A673 (cell line): ENCODE measurements around the gene ADI1. TPM values are rescaled to one million over a fixed set of nuclear protein-coding genes. Genes with fewer than 3 reads are reported as not detected.

ENCODE experiments used
- BruUV-seq: library from RNA; stranded (reverse); fragments of 400-500 nt; replicated peaks from 2 replicates; lab custom pipeline; 2021; lab: Mats Ljungman, UMichigan
- CTCF ChIA-PET: fragments of 300-600 bp; sonication (Branson Sonifier 250); formaldehyde crosslinking; loops from one replicate; lab custom pipeline; 2022; ENCODE audit warnings: antibody characterized with exemption; lab: Charles Lee
- POLR2A ChIA-PET: fragments of 300-600 bp; sonication (Branson Sonifier 250); formaldehyde crosslinking; loops from one replicate; lab custom pipeline; 2022; ENCODE audit warnings: antibody characterized with exemption; ENCODE audit not compliant: low non-redundant PET; lab: Charles Lee
- DNase-seq: peaks from one replicate; pipeline ENCODE4 v3.0.0-alpha.2; 2015; ENCODE audit warnings: low spot score
- H3K27ac ChIP-seq: fragments of 200-600 bp; sonication (generic); 2 replicates; pipeline ENCODE4 v1.5.1; 2016; ENCODE audit warnings: mixed run types, low read depth, mild to moderate bottlenecking, mixed read lengths, antibody characterized with exemption, low read length; ENCODE audit not compliant: poor library complexity, severe bottlenecking
- H3K27me3 ChIP-seq: fragments of 200-600 bp; sonication (generic); replicated peaks from 2 replicates; pipeline ENCODE4 v1.6.1; 2017; ENCODE audit warnings: mixed run types, low read depth, mild to moderate bottlenecking, mixed read lengths, antibody characterized with exemption, low read length; ENCODE audit not compliant: insufficient read depth, poor library complexity
- H3K36me3 ChIP-seq: fragments of 200-600 bp; sonication (generic); 2 replicates; pipeline ENCODE4 v1.6.1; 2016; ENCODE audit warnings: mixed run types, mild to moderate bottlenecking, mixed read lengths, antibody characterized with exemption, low read length; ENCODE audit not compliant: insufficient read depth, poor library complexity, severe bottlenecking
- H3K4me1 ChIP-seq: fragments of 200-600 bp; sonication (generic); 2 replicates; pipeline ENCODE4 v1.6.1; 2017; ENCODE audit warnings: mixed run types, mild to moderate bottlenecking, mixed read lengths, antibody characterized with exemption, low read length; ENCODE audit not compliant: insufficient read depth, poor library complexity, severe bottlenecking
- H3K4me3 ChIP-seq: fragments of 200-600 bp; sonication (generic); 2 replicates; pipeline ENCODE4 v1.5.1; 2016; ENCODE audit warnings: low read depth, mixed run types, mild to moderate bottlenecking, mixed read lengths, low read length; ENCODE audit not compliant: poor library complexity, severe bottlenecking
- H3K9me3 ChIP-seq: fragments of 200-600 bp; sonication (generic); 2 replicates; pipeline ENCODE4 v1.6.1; 2016; ENCODE audit warnings: mixed run types, low read depth, mild to moderate bottlenecking, mixed read lengths, antibody characterized with exemption, low read length; ENCODE audit not compliant: poor library complexity, severe bottlenecking
- EZH2 ChIP-seq: fragments of 200-600 bp; sonication (generic); IDR thresholded peaks from 2 replicates; pipeline ENCODE4 v1.6.1; 2017; ENCODE audit warnings: borderline replicate concordance, low read depth, mild to moderate bottlenecking, mixed read lengths, antibody characterized with exemption, low read length; ENCODE audit not compliant: poor library complexity, severe bottlenecking
- intact Hi-C: fragments of 100-400 bp; cut with micrococcal nuclease; formaldehyde crosslinking; loops from one replicate; pipeline ENCODE4 v1.10.0; 2022; ENCODE audit not compliant: unreplicated experiment
- total RNA-seq: library from RNA; stranded (reverse); gene quantifications from 2 replicates; pipeline ENCODE4 v1.2.3, GENCODE V29; 2021
- TF ChIP-seq, protein P1 (sequence below): fragments of 300-800, 200-600 bp; sonication (generic); conservative IDR thresholded peaks from 2 replicates; pipeline ENCODE4 v1.5.1; 2017; ENCODE audit warnings: low read depth, mild to moderate bottlenecking, antibody characterized with exemption, low read length, moderate library complexity, mixed read lengths

Gene ADI1
- total RNA-seq, 1 experiment from 2014 or later = 68.3 TPM

DNA sequence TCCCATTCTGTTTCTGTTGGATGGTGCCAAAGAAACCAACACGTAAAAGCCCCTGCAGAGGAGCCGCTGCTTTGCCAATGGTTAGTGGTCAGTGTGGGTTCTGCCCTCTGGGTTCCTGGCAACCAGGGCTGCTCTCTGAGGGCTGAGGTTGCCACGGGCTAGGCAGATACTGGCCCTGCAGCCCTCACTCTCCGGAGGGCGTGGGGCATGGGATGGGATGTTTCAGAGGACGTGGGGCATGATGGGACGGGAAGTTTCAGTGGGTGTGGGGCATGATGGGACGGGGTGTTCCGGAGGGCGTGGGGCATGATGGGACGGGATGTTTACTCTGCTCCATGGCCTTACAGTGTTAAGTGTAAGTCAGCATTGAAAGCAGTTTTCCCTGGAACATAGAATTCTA, 34.2 kb downstream of the ADI1 start:
- ChIA-PET POLR2A (no interaction called here), CTCF (no interaction called here)
- Histone ChIP-seq H3K36me3 (no peaks in the 10 kb centered on the region), H3K27ac (no peak overlapping the region), H3K4me1 (no peaks in the 10 kb centered on the region), H3K9me3 (no peaks in the 10 kb centered on the region), H3K4me3 (no peak overlapping the region), H3K27me3 (no peaks in the 10 kb centered on the region)
- intact Hi-C loops = no loop called here
- DNase-seq = no peak
- no TSS peak for BruUV-seq
- TF ChIP-seq, protein P1, sequence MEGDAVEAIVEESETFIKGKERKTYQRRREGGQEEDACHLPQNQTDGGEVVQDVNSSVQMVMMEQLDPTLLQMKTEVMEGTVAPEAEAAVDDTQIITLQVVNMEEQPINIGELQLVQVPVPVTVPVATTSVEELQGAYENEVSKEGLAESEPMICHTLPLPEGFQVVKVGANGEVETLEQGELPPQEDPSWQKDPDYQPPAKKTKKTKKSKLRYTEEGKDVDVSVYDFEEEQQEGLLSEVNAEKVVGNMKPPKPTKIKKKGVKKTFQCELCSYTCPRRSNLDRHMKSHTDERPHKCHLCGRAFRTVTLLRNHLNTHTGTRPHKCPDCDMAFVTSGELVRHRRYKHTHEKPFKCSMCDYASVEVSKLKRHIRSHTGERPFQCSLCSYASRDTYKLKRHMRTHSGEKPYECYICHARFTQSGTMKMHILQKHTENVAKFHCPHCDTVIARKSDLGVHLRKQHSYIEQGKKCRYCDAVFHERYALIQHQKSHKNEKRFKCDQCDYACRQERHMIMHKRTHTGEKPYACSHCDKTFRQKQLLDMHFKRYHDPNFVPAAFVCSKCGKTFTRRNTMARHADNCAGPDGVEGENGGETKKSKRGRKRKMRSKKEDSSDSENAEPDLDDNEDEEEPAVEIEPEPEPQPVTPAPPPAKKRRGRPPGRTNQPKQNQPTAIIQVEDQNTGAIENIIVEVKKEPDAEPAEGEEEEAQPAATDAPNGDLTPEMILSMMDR = no peak
- TF ChIP-seq EZH2 = no peak

- POLR2A ChIA-PET = interaction anchor here (0.7 kb wide), 1 partner anchor 30 kb away, joined by 3 read pairs; no protein-coding TSS in a partner anchor
- intact Hi-C loops = no loop called here
These were observed 35.1 kb downstream of the ADI1 start for GRCh38 chr2:3483986-3484960.

DNA sequence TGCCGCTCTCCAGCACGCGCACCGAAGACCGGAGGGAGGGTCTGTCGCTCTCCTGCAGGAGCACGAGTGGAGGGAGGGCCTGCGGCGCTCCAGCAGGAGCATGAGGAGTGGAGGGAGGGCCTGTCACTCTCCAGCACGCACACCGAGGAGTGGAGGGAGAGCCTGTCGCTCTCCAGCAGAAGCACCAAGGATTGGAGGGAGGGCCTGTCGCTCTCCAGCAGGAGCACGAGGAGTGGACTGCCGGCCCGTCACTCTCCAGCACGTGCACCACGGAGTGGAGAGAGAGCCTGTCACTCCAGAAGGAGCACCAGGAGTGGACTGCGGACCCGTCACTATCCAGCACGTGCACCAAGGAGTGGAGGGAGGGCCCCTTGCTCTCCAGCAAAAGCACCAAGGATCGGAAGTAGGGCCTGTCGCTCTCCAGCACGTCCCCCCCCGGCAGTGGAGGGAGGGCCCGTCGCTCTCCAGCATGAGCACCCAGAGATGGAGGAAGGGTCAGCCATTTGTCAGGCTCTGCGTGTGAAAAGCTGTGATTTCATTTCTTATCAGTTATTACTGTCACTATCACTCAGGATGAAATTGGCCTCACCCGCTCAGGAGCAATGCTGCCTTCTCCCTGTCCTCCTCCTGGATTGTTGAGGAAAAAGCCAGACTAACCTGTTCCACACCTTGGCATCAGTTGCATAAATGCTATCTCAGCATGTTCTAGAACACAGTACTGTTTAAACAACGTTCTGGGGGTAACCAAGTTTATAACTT, 35.9 kb downstream of the ADI1 start:
- no peaks in the 10 kb centered on the region for H3K4me1 ChIP-seq
- no peak overlapping the region for H3K4me3 ChIP-seq
- CTCF ChIA-PET = no interaction called here
- intact Hi-C loops = no loop called here
- no peaks in the 10 kb centered on the region for H3K27me3 ChIP-seq
- no peak for TF ChIP-seq EZH2
- TF ChIP-seq, protein P1 = no peak
- POLR2A ChIA-PET = interaction anchor here (0.7 kb wide), 1 partner anchor 31 kb away, joined by 3 read pairs; no protein-coding TSS in a partner anchor
- no peaks in the 10 kb centered on the region for H3K9me3 ChIP-seq
- no peaks in the 10 kb centered on the region for H3K36me3 ChIP-seq
- H3K27ac ChIP-seq = no peak overlapping the region
- DNase-seq = no peak
- BruUV-seq = no TSS peak

More at GRCh38 chr2:3483986-3484960, 35.1 kb downstream of the ADI1 start:
- Histone ChIP-seq H3K4me3 (no peak overlapping the region), H3K27ac (no peak overlapping the region), H3K27me3 (no peaks in the 10 kb centered on the region), H3K36me3 (no peaks in the 10 kb centered on the region), H3K9me3 (no peaks in the 10 kb centered on the region), H3K4me1 (no peaks in the 10 kb centered on the region)
- TF ChIP-seq, protein P1 = no peak
- TF ChIP-seq EZH2 = no peak
- no TSS peak for BruUV-seq
- CTCF ChIA-PET = no interaction called here
- no peak for DNase-seq
